Endodermal cell (in vitro differentiated cells): ENCODE measurements around the gene AP3B2. TPM values are rescaled to one million over a fixed set of nuclear protein-coding genes. Genes with fewer than 3 reads are reported as not detected.
A peak's percentile ranks its signal among the peaks of the same experiment; 100 is the strongest.

Experiments
- DNase-seq: peaks from one replicate; pipeline ENCODE4 v3.0.0-alpha.2; 2017
- H3K27ac ChIP-seq: 2 replicates; pipeline ENCODE4 v1.5.1; 2013; ENCODE audit warnings: mild to moderate bottlenecking, low read depth, low read length, moderate library complexity
- H3K27me3 ChIP-seq: 2 replicates; pipeline ENCODE4 v1.6.1; 2013; ENCODE audit warnings: mild to moderate bottlenecking, low read length, moderate library complexity; ENCODE audit not compliant: insufficient read depth, control insufficient read depth, poor library complexity, severe bottlenecking
- H3K36me3 ChIP-seq: 2 replicates; pipeline ENCODE4 v1.7.0; 2013; ENCODE audit warnings: mild to moderate bottlenecking, low read length, moderate library complexity; ENCODE audit not compliant: control insufficient read depth, insufficient read depth
- H3K4me1 ChIP-seq: one replicate; pipeline ENCODE4 v1.7.0; 2013; ENCODE audit warnings: low read length; ENCODE audit not compliant: control insufficient read depth, insufficient read depth
- H3K4me3 ChIP-seq: 2 replicates; pipeline ENCODE4 v1.5.1; 2013; ENCODE audit warnings: mild to moderate bottlenecking, low read length, moderate library complexity
- H3K9ac ChIP-seq: 2 replicates; pipeline ENCODE4 v1.6.1; 2013; ENCODE audit warnings: mild to moderate bottlenecking, low read length, moderate library complexity; ENCODE audit not compliant: poor library complexity, severe bottlenecking; ENCODE audit errors: extremely low read depth
- H3K9me3 ChIP-seq: 2 replicates; pipeline ENCODE4 v1.6.1; 2013; ENCODE audit warnings: mild to moderate bottlenecking, low read length, moderate library complexity; ENCODE audit not compliant: control insufficient read depth
- H3K27ac Mint-ChIP-seq: 2 replicates; pipeline ENCODE4 v1.8.0; 2020; ENCODE audit warnings: mixed read lengths
- H3K27me3 Mint-ChIP-seq: 2 replicates; pipeline ENCODE4 v1.8.0; 2021; ENCODE audit warnings: mild to moderate bottlenecking, mixed read lengths; ENCODE audit not compliant: insufficient read depth
- H3K36me3 Mint-ChIP-seq: 2 replicates; pipeline ENCODE4 v1.8.0; 2020; ENCODE audit warnings: low read depth, mixed read lengths
- H3K4me1 Mint-ChIP-seq: 2 replicates; pipeline ENCODE4 v1.8.0; 2020; ENCODE audit warnings: mixed read lengths
- H3K4me3 Mint-ChIP-seq: 2 replicates; pipeline ENCODE4 v1.8.0; 2020; ENCODE audit warnings: mild to moderate bottlenecking, moderate library complexity, mixed read lengths
- H3K9me3 Mint-ChIP-seq: 2 replicates; pipeline ENCODE4 v1.8.0; 2020; ENCODE audit warnings: mild to moderate bottlenecking, mixed read lengths
- CTCF ChIP-seq: fragments of 200-600 bp; sonication (generic); conservative IDR thresholded peaks from 2 replicates; pipeline ENCODE4 v1.5.0; 2021; ENCODE audit warnings: antibody characterized with exemption, mild to moderate bottlenecking
- WGBS, 2 experiments: methylation state at CpG; one replicate each; pipeline versions ENCODE4 v1.1.5 to v1.1.7; 2013; ENCODE audit warnings: missing lambda C conversion rate in 2 of 2, mixed read lengths in 1 of 2; ENCODE audit not compliant: insufficient coverage in 1 of 2, insufficient read length in 1 of 2; 5-methylcytosine and 5-hydroxymethylcytosine counted together
- total RNA-seq, 2 donors: library from RNA; stranded (reverse); fragmentation: NEBNext Ultra II Directional in 1 of 2; extraction: Animal tissue kit (Norgen Biotek cat#: 25700) in 1 of 2; gene quantifications; 2 replicates in 1 of 2; 3 replicates in 1 of 2; pipeline ENCODE4 v1.2.1, GENCODE V29; 2021

The AP3B2 gene
- total RNA-seq, 2 donors from 2014 or later, result 22.4 to 24.4 TPM

DNA sequence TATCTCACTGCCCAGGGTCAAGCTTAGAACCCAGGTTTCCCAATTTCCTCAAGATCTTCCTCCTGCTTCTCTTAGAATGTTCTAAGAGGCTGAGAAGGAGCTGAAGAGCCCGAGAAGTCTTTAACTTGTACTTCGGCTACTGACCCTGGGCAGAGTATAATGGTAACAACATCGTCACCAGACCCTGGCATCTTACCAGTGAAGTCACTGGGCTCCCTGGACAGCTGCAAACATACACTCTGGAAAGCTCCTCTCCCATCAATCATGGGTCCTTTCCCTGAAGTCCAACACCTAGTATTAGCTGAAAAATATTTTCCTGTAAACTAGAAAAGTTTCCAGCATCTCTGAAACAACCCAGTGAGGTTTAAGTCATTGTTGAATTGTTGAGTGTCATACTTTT is 85.2 kb downstream of the AP3B2 start:
- Histone ChIP-seq H3K4me3 (no peak overlapping the region), H3K27ac (no peak overlapping the region), H3K9ac (no peak overlapping the region), H3K36me3 (no peaks in the 10 kb centered on the region), H3K9me3 (no peaks in the 10 kb centered on the region), H3K27me3 (no peaks in the 10 kb centered on the region), H3K4me1 (no peaks in the 10 kb centered on the region)
- no peaks in the 10 kb centered on the region for H3K36me3 Mint-ChIP-seq
- peaks cover 6% of the 10 kb centered on the region for H3K4me1 Mint-ChIP-seq
- 83 to 96% methylated on average over 1 to 3 of the region's 3 CpGs for WGBS, 2 experiments
- H3K27ac Mint-ChIP-seq, result no peak overlapping the region
- H3K27me3 Mint-ChIP-seq, result peaks cover 2% of the 10 kb centered on the region
- DNase-seq, result no peak
- TF ChIP-seq CTCF, result no peak
- no peaks in the 10 kb centered on the region for H3K9me3 Mint-ChIP-seq
- H3K4me3 Mint-ChIP-seq, result no peak overlapping the region

DNA sequence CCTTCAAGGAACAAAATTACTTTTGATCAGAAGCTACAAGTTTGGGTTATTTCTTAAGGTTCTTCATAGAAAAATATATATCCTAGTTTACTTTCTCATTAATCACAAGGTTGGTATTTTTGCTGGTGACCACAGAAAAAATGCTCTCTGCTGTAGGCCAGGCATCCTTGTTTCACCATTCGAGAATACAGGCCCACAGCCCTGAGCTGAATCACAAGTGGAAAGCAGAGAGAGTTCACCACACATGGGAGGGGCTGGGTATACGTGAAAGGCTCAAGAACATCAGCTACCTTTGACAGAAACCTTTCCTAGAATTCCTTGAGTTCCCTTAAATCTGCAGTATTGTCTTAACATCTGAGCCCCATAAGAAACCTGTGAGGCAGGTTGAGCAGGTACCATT is 85.7 kb downstream of the AP3B2 start:
- WGBS, 2 experiments, result 90 to 93% methylated on average over 2 of the region's 2 CpGs
- H3K27me3 Mint-ChIP-seq, result peaks cover 2% of the 10 kb centered on the region
- H3K4me3 Mint-ChIP-seq, result no peak overlapping the region
- no peak overlapping the region for H3K4me3 ChIP-seq
- H3K36me3 Mint-ChIP-seq, result no peaks in the 10 kb centered on the region
- no peak overlapping the region for H3K27ac ChIP-seq
- no peaks in the 10 kb centered on the region for H3K27me3 ChIP-seq
- no peaks in the 10 kb centered on the region for H3K4me1 ChIP-seq
- no peak overlapping the region for H3K9ac ChIP-seq
- no peak overlapping the region for H3K27ac Mint-ChIP-seq
- H3K9me3 Mint-ChIP-seq, result no peaks in the 10 kb centered on the region
- no peak for TF ChIP-seq CTCF
- no peak for DNase-seq
- H3K4me1 Mint-ChIP-seq, result peaks cover 6% of the 10 kb centered on the region
- H3K36me3 ChIP-seq, result no peaks in the 10 kb centered on the region
- no peaks in the 10 kb centered on the region for H3K9me3 ChIP-seq

DNA sequence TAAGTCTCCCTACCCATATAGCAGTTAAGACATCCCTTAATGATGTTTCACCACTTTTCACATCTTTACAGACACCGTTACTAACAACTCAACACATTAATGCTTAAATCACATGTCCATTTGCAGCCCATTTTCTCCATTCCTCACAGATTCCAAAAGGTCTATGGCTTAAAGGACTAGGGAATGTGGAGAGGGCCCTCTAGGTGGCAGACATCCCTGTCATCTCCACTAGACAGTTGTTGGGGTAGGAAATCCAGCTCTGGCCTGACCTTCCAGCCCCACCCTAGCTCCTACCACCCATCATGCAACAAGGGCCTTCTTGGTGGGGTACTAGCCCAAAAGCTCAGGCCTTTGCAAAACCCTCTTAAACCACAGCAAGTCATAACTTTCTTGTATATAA is 87.7 kb downstream of the AP3B2 start:
- no peak overlapping the region for H3K4me3 Mint-ChIP-seq

More for the DNA sequence above, 87.7 kb downstream of the AP3B2 start:
- no peaks in the 10 kb centered on the region for H3K9me3 ChIP-seq
- WGBS, 2 experiments, result 63% methylated on average over 1 of the region's 1 CpG; no CpG with 5 or more reads in 1 of the 2 experiments
- H3K27me3 ChIP-seq, result no peaks in the 10 kb centered on the region
- Mint-ChIP-seq H3K9me3 (no peaks in the 10 kb centered on the region), H3K36me3 (no peaks in the 10 kb centered on the region), H3K4me1 (peaks cover 10% of the 10 kb centered on the region), H3K27ac (no peak overlapping the region), H3K27me3 (peaks cover 3% of the 10 kb centered on the region)
- no peak overlapping the region for H3K9ac ChIP-seq
- no peaks in the 10 kb centered on the region for H3K4me1 ChIP-seq
- TF ChIP-seq CTCF, result peak; percentile 71
- DNase-seq, result peak; percentile 73
- H3K27ac ChIP-seq, result no peak overlapping the region
- no peaks in the 10 kb centered on the region for H3K36me3 ChIP-seq
- no peak overlapping the region for H3K4me3 ChIP-seq
